NCI-H1048 (cell line): Measurements from ENCODE around the gene KCTD5.

ENCODE experiments used
- DNase-seq: peaks from one replicate; lab custom pipeline; 2025; lab: John Stamatoyannopoulos, UW

Gene KCTD5

GRCh38 chr16:2726923-2727322 is 44.6 kb downstream of the KCTD5 start:
- DNase-seq = no peak

GRCh38 chr16:2728034-2728433 is 45.7 kb downstream of the KCTD5 start:
- DNase-seq = no peak

DNA sequence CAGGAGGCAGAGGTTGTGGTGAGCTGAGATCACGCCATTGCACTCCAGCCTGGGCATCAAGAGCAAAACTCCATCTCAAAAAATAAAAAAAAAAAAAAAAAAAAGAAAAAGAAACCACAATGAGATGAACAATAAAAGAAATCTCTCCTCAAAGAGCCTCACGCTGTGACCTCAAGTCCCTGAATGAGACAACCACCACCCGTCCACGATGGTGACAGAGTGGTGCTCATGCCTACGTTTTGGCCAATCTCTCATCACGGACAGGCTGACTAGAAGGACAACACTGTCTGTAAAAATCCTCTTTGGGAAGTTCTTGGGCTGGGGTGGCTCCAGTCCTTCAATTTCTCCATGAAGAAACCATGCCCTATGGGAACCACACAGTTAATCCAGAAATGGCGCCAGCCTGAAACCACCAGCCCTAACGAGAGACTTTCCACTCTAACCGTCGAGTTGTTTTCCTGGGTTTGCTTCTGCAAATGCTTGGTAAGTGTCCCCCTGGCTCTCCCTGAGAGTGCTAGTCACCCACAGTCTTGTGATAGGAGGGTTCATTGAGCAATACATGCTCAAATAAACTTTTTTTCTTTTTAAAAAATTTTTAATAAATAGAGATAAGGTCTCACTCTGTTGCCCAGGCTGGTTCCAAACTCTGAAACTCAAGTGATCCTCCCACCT is 52.7 kb downstream of the KCTD5 start:
- no peak for DNase-seq

DNA sequence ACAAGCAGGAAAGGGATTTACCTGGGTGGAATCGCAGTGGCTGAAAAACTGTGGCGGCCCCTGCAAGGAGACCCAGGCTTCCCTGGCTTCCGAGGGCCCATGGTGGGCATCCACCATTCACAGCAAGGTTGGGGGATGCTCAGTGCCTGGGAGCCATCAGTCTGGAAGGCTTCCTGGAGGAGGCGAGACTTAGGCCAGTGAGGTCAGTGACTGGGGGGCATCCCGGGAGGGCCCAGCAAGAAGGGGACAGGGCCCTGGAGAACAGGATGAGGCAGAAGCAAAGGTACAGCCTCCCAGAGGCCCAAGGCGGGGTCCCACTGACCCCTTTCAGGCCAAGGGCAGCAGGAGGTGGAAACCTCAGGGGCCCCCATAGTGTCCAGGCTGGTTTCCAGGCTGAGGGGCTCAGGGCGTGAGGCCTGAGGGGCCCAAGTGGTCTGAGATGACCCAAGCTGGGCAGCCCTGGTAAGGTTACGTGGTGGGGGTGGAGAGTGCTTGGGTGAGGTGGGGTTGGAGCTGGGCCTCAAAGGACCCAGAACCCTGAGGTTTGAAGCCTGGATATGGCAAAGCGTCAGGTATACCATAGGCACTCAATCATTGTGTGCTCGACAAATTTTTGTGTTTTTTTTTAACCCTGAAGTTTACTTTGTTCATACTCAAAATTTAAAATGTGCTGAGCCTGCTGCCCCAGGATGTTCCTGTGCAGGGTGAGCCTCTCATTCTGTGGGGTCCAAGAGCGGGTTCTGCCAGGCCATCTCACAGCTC is 54.3 kb downstream of the KCTD5 start:
- DNase-seq = no peak

DNA sequence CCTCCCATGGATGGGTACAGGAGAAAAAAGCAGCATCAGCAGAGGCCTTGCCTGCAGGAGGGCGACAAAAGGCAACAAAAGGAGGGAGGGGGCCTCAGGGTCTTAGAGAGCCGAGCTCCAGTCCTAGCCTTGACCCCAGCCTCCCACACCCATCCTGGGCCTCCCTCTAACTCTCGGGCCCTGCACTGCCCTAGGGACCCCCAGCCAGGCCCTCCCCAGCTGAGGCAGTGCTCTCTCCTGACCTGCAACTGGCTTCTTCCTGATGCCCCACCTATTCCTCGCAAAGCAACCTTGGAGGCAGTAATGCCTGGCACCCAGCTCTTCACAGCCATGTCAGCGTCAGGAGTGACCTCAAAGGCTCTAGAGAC is 54.9 kb downstream of the KCTD5 start:
- DNase-seq = no peak

DNA sequence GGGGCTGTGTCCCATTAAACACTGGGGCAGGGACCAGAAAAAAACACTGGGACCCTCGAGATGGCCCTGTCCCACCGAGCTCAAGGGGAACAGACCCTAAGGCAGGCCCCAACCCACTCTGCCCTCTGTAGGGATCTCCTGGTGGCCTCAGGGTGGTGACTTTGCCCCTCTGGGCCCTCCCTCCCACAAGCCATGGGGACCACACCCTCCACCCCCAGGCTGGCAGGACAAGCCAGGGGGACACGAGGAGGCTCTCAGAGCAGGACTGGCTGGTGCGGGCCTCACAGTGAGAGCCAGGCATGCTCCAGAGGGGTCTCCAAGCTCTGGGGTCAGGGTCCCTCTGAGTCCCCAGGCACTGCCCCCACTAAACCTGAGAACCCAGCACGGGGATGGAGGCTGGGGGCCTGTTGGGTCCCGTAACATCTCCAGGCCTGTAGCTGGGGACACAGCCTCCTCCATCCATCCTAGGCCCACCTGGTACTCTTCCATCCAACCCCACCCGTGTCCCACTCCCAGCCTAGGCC is 55.6 kb downstream of the KCTD5 start:
- no peak for DNase-seq

DNA sequence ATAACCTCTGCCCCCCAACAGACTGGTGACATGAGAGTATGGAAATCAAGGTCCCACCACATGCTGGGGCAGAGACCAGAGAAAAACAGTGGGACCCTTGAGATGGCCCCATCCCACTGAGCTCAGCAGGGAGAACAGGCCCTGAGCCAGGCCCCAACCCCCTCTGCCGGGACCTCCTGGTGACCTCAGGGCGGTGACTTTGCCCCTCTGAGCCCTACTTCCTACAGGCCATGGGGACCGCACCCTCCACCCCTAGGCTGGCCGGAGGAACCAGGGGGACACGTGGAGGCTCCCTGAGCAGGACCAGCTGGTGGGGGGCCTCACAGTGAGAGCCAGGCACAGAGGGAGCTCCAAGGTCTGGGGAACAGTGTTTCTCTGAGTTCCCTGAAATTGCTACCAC is 56.3 kb downstream of the KCTD5 start:
- DNase-seq = no peak

GRCh38 chr16:2739625-2740430 is 57.5 kb downstream of the KCTD5 start:
- DNase-seq = no peak

- DNase-seq = no peak
Measured at GRCh38 chr16:2740476-2740875, 58.2 kb downstream of the KCTD5 start.

DNA sequence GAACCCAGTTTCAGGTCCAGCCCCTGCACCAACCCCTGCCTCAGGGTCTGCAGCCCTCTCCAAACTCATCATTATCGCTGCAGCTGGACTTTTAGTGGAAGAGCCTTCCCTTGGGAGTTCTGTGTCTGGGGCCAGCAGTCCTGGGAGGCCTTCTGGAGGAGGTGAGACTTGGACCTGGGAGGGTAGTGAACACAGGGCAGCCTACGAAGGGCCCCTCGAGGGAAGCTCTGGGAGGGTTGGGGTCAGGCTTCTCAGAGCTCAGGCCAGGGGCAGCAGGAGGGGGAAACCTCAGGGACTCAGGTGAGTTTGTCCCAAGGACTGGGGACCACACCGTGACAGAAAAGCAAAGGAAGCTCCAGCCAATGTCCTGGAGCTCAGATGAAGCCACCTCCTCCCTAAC is 58.8 kb downstream of the KCTD5 start:
- DNase-seq = no peak

- DNase-seq = no peak
Measured at GRCh38 chr16:2742323-2743006, 60.1 kb downstream of the KCTD5 start.

DNA sequence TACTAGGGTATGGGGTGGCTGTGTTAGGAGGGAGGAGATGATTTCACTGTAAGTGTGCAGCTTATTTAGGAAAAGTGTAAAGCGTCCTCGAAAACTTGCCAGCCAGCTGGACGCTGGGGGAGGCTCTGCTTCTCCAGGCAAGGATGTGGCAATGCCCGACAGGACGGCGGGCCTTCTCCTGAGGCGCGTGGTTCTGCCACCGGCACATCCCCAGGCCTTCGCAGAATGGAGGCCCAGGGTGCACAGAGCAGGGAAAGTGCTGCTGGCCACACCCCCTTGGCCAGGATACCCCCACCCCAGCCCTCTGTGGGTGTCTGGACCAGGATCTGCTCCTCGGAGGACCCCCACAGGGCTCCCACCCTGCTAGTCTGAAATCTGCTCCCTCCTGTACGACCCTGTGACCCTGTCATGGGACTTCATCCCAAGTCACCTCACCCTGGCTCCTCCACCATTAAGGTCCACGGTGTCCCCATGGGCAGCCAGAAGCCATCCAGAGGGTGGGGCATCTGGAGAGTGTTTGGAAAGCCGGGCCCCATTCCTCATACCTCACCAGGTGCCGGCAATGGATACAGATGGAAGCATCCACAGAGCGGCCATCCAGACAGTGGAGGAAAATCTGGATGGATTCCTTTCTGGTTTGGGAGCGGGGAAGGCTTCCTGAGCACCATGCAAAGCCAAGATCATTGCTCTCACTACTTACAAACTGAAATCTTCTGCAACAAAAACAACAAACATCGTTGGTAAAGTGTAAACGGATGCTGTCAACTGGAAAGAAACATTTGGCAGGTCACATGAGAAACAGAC is 60.9 kb downstream of the KCTD5 start:
- DNase-seq = no peak

- no peak for DNase-seq
Measured at GRCh38 chr16:2744711-2745110, 62.4 kb downstream of the KCTD5 start.

GRCh38 chr16:2745116-2745890 is 63.0 kb downstream of the KCTD5 start:
- no peak for DNase-seq

DNA sequence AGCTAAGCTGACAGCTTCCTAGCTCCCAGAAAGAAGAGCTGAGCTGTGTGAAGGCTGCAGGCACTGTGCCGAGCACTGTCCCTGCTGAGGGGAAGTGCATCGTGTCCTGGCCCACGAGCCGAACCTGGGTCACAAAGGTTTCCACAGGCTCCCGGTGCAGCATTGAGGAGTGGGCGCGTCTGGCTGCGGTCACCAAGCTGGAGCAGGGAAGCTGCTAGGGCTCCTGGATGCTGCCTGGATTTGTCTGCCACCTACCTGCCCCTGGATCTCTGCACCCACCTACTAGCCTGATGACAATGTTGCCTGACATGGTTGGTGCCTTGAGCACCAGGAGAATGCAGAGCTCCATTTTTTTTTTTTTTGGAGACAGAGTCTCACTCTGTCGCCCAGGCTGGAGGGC is 63.6 kb downstream of the KCTD5 start:
- DNase-seq = no peak

- no peak for DNase-seq
Measured at GRCh38 chr16:2748757-2749455, 66.6 kb downstream of the KCTD5 start.

DNA sequence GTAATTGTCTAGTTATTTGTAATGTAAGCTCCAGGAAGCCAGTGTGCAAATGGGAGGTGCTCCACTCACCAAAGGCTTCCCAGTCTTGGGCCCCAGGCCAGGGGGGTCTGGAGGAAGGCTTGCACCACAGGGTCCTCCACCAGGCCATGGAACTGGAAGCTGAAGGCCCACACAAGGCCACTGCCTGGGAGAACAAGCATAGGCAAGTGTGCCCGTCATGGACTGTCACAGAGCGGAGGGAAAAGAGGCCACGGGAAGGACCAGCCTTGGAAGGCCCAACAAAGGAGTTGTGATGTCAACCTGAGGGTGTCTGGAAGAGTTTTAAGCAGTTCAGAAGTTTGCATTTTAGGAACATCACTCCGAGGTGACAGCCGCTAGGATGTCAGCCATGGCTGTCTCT is 67.2 kb downstream of the KCTD5 start:
- no peak for DNase-seq

GRCh38 chr16:2749936-2750335 is 67.6 kb downstream of the KCTD5 start:
- DNase-seq = no peak

DNA sequence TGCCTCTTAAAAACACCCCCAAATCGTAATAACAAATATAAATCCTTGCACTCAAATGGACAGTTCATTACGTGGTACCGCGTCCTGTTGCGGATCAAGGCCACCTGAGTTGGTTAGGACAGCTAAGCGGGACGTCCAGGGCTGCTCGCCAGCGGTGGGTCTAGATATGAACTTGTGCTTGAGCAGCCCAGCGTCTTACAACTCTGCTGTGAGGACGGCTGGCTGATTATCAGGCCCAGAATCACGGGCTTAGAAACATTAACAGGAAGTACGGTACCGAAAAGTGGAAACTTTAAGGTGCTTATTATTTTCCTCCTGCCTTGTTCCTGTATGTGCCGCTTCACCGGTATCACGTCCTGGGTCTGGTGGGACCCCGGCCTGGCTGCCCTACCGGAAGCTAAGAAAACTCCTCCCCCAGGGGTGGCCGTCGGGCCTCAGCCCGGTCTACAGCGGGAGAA is 69.3 kb downstream of the KCTD5 start:
- no peak for DNase-seq
